Stomach (tissue), 9 donors: ENCODE results near the gene DNAH1. TPM values are rescaled to one million over a fixed set of nuclear protein-coding genes. Genes with fewer than 3 reads are reported as not detected.

Experiments used
- DNase-seq, 2 donors: peaks; one replicate each; pipeline versions ENCODE4 v3.0.0 to v3.0.0-alpha.2; 2013 to 2019
- H3K27ac ChIP-seq, 5 donors: fragments of 200-600 bp in 4 of 5; sonication (generic) in 4 of 5; one replicate each; pipeline ENCODE4 v1.5.1; 2013 to 2019; ENCODE audit warnings: mild to moderate bottlenecking in 1 of 5, moderate library complexity in 1 of 5
- H3K27me3 ChIP-seq, 3 donors: fragments of 200-600 bp; sonication (generic); one replicate each; pipeline ENCODE4 v1.5.1; 2017 to 2019; ENCODE audit warnings: mixed run types in 1 of 3
- H3K36me3 ChIP-seq, 4 donors: fragments of 200-600 bp; sonication (generic); 1 replicate in 3 of 4; 2 replicates in 1 of 4; pipeline ENCODE4 v1.5.1; 2016 to 2019
- H3K4me1 ChIP-seq, 4 donors: fragments of 200-600 bp; sonication (generic); one replicate each; pipeline ENCODE4 v1.5.1; 2016 to 2019
- H3K4me3 ChIP-seq, 4 donors: fragments of 200-600 bp; sonication (generic) in 3 of 4; one replicate each; pipeline ENCODE4 v1.5.1; 2016 to 2019; ENCODE audit warnings: mild to moderate bottlenecking in 1 of 4
- H3K9me3 ChIP-seq, 4 donors: fragments of 200-600 bp; sonication (generic); one replicate each; pipeline ENCODE4 v1.5.1; 2016 to 2019
- CTCF ChIP-seq, 7 experiments: fragments of 450-650 bp in 4 of 7; fragments of 200-600 bp in 3 of 7; sonication (generic) in 3 of 7; IDR thresholded peaks; one replicate each; pipeline ENCODE4 v1.5.1; 2016 to 2019; ENCODE audit warnings: antibody characterized with exemption in 7 of 7, control low read depth in 2 of 7, mild to moderate bottlenecking in 1 of 7
- EP300 ChIP-seq: sonication (generic); formaldehyde crosslinking; IDR thresholded peaks from one replicate; pipeline ENCODE4 v1.6.1; 2017; ENCODE audit warnings: antibody characterized with exemption
- POLR2A ChIP-seq, 4 donors: fragments of 450-650 bp; IDR thresholded peaks; one replicate each; pipeline ENCODE4 v1.6.1; 2016; ENCODE audit warnings: antibody characterized with exemption in 4 of 4, control low read depth in 2 of 4, mild to moderate bottlenecking in 1 of 4, moderate library complexity in 1 of 4
- POLR2AphosphoS5 ChIP-seq, 3 donors: sonication (generic); formaldehyde crosslinking; IDR thresholded peaks; one replicate each; pipeline ENCODE4 v1.6.1; 2016; ENCODE audit warnings: antibody characterized with exemption in 3 of 3
- WGBS, 5 donors: extraction: QIAGEN DNeasy Blood & Tissue Kit in 3 of 5; methylation state at CpG; one replicate each; pipeline versions ENCODE4 v1.1.5 to v1.1.7; 2013 to 2018; 5-methylcytosine and 5-hydroxymethylcytosine counted together
- intact Hi-C: fragments of 100-400 bp; cut with DNase I; formaldehyde crosslinking; loops from one replicate; pipeline ENCODE4 v1.15.1; 2023; ENCODE audit warnings: low total_unique reads
- polyA plus RNA-seq, 3 donors: library from polyadenylated mRNA; stranded (reverse); fragments of 200-250 nt; gene quantifications; one replicate each; pipeline ENCODE4 v1.2.3, GENCODE V29; 2013
- total RNA-seq, 5 donors: library from RNA; depleted of rRNA; stranded (reverse); fragments of >200 nt; gene quantifications; one replicate each; pipeline versions ENCODE4 v1.1.0 to v1.2.3, GENCODE V29; 2014 to 2016
- donor health status: healthy with polysubstance abuse.
- donor health status: Bipolar disorder and iron deficiency.
- donor health status: healthy.

DNAH1 gene
- total and polyA plus RNA-seq, 8 donors = 1.9 to 57.6 (median 8.2) TPM

GRCh38 chr3:52306978-52307377, 9.1 kb upstream of the DNAH1 start:
- intact Hi-C loops = no loop called here
- 92 to 100% (median 93%) methylated on average over 2 to 4 of the region's 4 CpGs for WGBS, 5 donors
- no peaks in the 10 kb centered on the region for H3K27me3 ChIP-seq
- H3K4me3 ChIP-seq = no peak overlapping the region
- no peaks in the 10 kb centered on the region for H3K4me1 ChIP-seq
- H3K9me3 ChIP-seq = no peaks in the 10 kb centered on the region
- TF ChIP-seq POLR2AphosphoS5 (IDR thresholded peaks at IDR 0.05) (no peak), EP300 (no peak), CTCF (IDR thresholded peaks at IDR 0.05) (no peak), POLR2A (IDR thresholded peaks at IDR 0.05) (no peak)
- H3K36me3 ChIP-seq = peaks cover 0 to 19% (median 12%) of the 10 kb centered on the region in 4 donors
- DNase-seq = no peak
- no peak overlapping the region for H3K27ac ChIP-seq

- peaks cover 0 to 19% (median 12%) of the 10 kb centered on the region in 4 donors for H3K36me3 ChIP-seq
- H3K4me3 ChIP-seq = no peak overlapping the region
- DNase-seq = no peak
- H3K27ac ChIP-seq = no peak overlapping the region
- H3K4me1 ChIP-seq = peaks cover 0 to 5% (median 0%) of the 10 kb centered on the region in 4 donors
- TF ChIP-seq POLR2A (IDR thresholded peaks at IDR 0.05) = no peak
- TF ChIP-seq POLR2AphosphoS5 (IDR thresholded peaks at IDR 0.05) = no peak
- intact Hi-C loops = no loop called here
- H3K27me3 ChIP-seq = no peaks in the 10 kb centered on the region
- H3K9me3 ChIP-seq = no peaks in the 10 kb centered on the region
- 71 to 91% (median 74%) methylated on average over 1 of the region's 1 CpG for WGBS, 5 donors
Measured at GRCh38 chr3:52308308-52308707, 7.8 kb upstream of the DNAH1 start.

- intact Hi-C loops = no loop called here
- Histone ChIP-seq H3K9me3 (no peaks in the 10 kb centered on the region), H3K27ac (no peak overlapping the region), H3K4me1 (peaks cover 0 to 16% (median 0%) of the 10 kb centered on the region in 4 donors), H3K36me3 (peaks cover 0 to 19% (median 12%) of the 10 kb centered on the region in 4 donors), H3K27me3 (no peaks in the 10 kb centered on the region), H3K4me3 (no peak overlapping the region)
- no peak for DNase-seq
- TF ChIP-seq POLR2AphosphoS5 (IDR thresholded peaks at IDR 0.05) = no peak
- no peak for TF ChIP-seq EP300
- TF ChIP-seq POLR2A (IDR thresholded peaks at IDR 0.05) = no peak
- TF ChIP-seq CTCF (IDR thresholded peaks at IDR 0.05) = no peak
- 71 to 88% (median 77%) methylated on average over 9 of the region's 9 CpGs for WGBS, 5 donors
Measured at GRCh38 chr3:52310861-52311575, 5.1 kb upstream of the DNAH1 start.

GRCh38 chr3:52311576-52312119, 4.5 kb upstream of the DNAH1 start:
- Histone ChIP-seq H3K4me1 (peaks cover 0 to 16% (median 0%) of the 10 kb centered on the region in 4 donors), H3K4me3 (no peak overlapping the region), H3K27me3 (no peaks in the 10 kb centered on the region), H3K36me3 (peaks cover 0 to 19% (median 12%) of the 10 kb centered on the region in 4 donors), H3K27ac (no peak overlapping the region), H3K9me3 (no peaks in the 10 kb centered on the region)
- WGBS, 5 donors = 87 to 89% (median 88%) methylated on average over 7 to 9 of the region's 9 CpGs
- intact Hi-C loops = no loop called here
- DNase-seq = peak in 1 of 2 donors; percentile 32
- TF ChIP-seq POLR2A (IDR thresholded peaks at IDR 0.05) (no peak), POLR2AphosphoS5 (IDR thresholded peaks at IDR 0.05) (no peak), EP300 (no peak), CTCF (IDR thresholded peaks at IDR 0.05) (no peak)
